Smooth muscle cell (in vitro differentiated cells): Measurements from ENCODE around the gene MMP24. TPM values are rescaled to one million over a fixed set of nuclear protein-coding genes. Genes with fewer than 3 reads are reported as not detected.

ENCODE experiments used
- DNase-seq: peaks from one replicate; lab custom pipeline; 2025; ENCODE audit not compliant: unreplicated experiment; lab: John Stamatoyannopoulos, UW
- H2AFZ ChIP-seq: fragments of 200-600 bp; sonication (generic); 2 replicates; pipeline ENCODE4 v1.6.0; 2016; ENCODE audit warnings: antibody characterized with exemption, low read depth, mild to moderate bottlenecking
- H3F3A ChIP-seq: fragments of 200-600 bp; sonication (generic); 2 replicates; pipeline ENCODE4 v1.6.0; 2017; ENCODE audit warnings: antibody characterized with exemption, low read depth
- H3K27ac ChIP-seq: fragments of 200-600 bp; sonication (generic); 2 replicates; pipeline ENCODE4 v1.5.1; 2016; ENCODE audit warnings: low read depth, mild to moderate bottlenecking
- H3K27me3 ChIP-seq: fragments of 200-600 bp; sonication (generic); 2 replicates; pipeline ENCODE4 v1.6.1; 2016; ENCODE audit warnings: low read depth, mild to moderate bottlenecking
- H3K36me3 ChIP-seq: fragments of 200-600 bp; sonication (generic); 2 replicates; pipeline ENCODE4 v1.5.1; 2016; ENCODE audit warnings: low read depth
- H3K4me1 ChIP-seq: fragments of 200-600 bp; sonication (generic); 2 replicates; pipeline ENCODE4 v1.5.1; 2016; ENCODE audit warnings: low read depth
- H3K4me2 ChIP-seq: fragments of 200-600 bp; sonication (generic); 2 replicates; pipeline ENCODE4 v1.6.0; 2016; ENCODE audit warnings: mild to moderate bottlenecking
- H3K4me3 ChIP-seq: fragments of 200-600 bp; sonication (generic); 2 replicates; pipeline ENCODE4 v1.5.1; 2016; ENCODE audit warnings: mild to moderate bottlenecking
- H3K79me2 ChIP-seq: fragments of 200-600 bp; sonication (generic); 2 replicates; pipeline ENCODE4 v1.6.0; 2016; ENCODE audit warnings: low read depth, mild to moderate bottlenecking
- H3K9ac ChIP-seq: fragments of 200-600 bp; sonication (generic); 2 replicates; pipeline ENCODE4 v1.6.0; 2016; ENCODE audit warnings: low read depth
- H3K9me3 ChIP-seq: fragments of 200-600 bp; sonication (generic); replicated peaks from 2 replicates; pipeline ENCODE4 v1.5.1; 2016; ENCODE audit warnings: low read depth
- H4K20me1 ChIP-seq: fragments of 200-600 bp; sonication (generic); 2 replicates; pipeline ENCODE4 v1.6.0; 2016; ENCODE audit warnings: low read depth
- WGBS: methylation state at CpG from one replicate; pipeline ENCODE4 v1.1.7; 2016; ENCODE audit warnings: low lambda C conversion rate; 5-methylcytosine and 5-hydroxymethylcytosine counted together
- polyA plus RNA-seq: library from polyadenylated mRNA; unstranded; fragments of >200 nt; fragmentation: Nextera tagmentation; extraction: Ambion mirVana; gene quantifications from 2 replicates; pipeline ENCODE4 v1.2.1, GENCODE V29; 2016
- total RNA-seq: library from RNA; depleted of rRNA; stranded (reverse); fragments of >200 nt; gene quantifications from 2 replicates; pipeline ENCODE4 v1.2.3, GENCODE V29; 2014
- TF ChIP-seq, protein P1 (sequence below): fragments of 200-600 bp; sonication (generic); IDR thresholded peaks from 2 replicates; pipeline ENCODE4 v1.5.1; 2017; ENCODE audit warnings: borderline replicate concordance, mild to moderate bottlenecking, antibody characterized with exemption; ENCODE audit not compliant: insufficient read depth, poor library complexity, severe bottlenecking

Gene MMP24
- total and polyA plus RNA-seq, 2 experiments from 2014 or later, result 0.03 to 0.09 TPM

DNA sequence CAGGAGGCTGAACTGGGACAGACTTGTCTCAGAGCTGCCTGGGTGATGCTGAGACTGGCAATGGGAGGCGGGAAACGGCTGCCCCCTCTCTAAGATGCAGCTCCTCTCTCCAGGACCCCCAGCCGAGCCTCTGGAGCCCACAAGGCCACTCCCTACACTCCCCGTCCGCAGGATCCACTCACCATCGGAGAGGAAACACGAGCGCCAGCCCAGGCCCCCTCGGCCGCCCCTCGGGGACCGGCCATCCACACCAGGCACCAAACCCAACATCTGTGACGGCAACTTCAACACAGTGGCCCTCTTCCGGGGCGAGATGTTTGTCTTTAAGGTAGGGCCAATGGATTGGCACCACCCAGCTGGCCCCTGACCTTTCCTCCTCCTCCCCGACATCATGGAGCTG, 40.6 kb downstream of the MMP24 start:
- H3F3A ChIP-seq, result no peaks in the 10 kb centered on the region
- 94% methylated on average over 16 of the region's 16 CpGs for WGBS
- H3K79me2 ChIP-seq, result no peaks in the 10 kb centered on the region
- H4K20me1 ChIP-seq, result peaks cover 15% of the 10 kb centered on the region
- H3K27me3 ChIP-seq, result no peaks in the 10 kb centered on the region
- peaks cover 10% of the 10 kb centered on the region for H3K4me1 ChIP-seq
- no peak overlapping the region for H2AFZ ChIP-seq
- H3K9ac ChIP-seq, result no peak overlapping the region
- H3K27ac ChIP-seq, result no peak overlapping the region
- TF ChIP-seq, protein P1, sequence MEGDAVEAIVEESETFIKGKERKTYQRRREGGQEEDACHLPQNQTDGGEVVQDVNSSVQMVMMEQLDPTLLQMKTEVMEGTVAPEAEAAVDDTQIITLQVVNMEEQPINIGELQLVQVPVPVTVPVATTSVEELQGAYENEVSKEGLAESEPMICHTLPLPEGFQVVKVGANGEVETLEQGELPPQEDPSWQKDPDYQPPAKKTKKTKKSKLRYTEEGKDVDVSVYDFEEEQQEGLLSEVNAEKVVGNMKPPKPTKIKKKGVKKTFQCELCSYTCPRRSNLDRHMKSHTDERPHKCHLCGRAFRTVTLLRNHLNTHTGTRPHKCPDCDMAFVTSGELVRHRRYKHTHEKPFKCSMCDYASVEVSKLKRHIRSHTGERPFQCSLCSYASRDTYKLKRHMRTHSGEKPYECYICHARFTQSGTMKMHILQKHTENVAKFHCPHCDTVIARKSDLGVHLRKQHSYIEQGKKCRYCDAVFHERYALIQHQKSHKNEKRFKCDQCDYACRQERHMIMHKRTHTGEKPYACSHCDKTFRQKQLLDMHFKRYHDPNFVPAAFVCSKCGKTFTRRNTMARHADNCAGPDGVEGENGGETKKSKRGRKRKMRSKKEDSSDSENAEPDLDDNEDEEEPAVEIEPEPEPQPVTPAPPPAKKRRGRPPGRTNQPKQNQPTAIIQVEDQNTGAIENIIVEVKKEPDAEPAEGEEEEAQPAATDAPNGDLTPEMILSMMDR, result no peak
- H3K9me3 ChIP-seq, result no peaks in the 10 kb centered on the region
- no peak for DNase-seq
- H3K4me3 ChIP-seq, result no peak overlapping the region
- no peaks in the 10 kb centered on the region for H3K36me3 ChIP-seq
- H3K4me2 ChIP-seq, result no peak overlapping the region

DNA sequence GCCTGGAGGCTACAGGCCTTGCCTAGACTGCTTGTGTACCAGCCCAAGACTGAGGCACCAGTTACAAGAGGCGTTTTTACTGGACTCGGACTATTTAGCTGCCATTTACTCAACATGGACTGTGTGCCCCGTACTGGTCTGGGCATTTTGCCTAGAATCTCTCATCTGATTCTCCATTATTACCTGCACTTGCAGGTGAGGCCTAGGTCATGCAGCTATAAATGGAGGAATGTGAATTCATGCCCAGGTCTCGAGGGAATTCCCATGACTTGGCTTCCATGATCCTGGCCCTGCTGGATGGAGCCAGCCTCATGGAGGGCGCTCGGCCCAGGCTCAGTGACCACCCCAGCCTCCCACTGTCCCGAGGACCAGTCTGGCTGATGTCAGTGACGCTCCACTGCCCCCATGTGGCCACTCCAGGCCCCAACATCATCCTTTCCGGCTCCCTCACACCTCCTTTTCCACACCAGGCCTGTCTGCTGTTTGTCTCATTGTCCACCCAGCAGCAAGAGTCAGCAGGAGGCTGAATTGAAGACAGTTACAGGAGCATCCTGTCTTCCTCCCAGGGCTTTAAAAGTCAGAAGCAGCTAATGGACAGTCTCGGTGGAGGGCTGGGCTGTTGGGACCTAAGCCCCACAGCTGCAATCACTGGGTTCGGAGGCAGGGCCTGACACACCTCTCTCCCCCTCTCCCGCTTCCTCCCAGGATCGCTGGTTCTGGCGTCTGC, 42.7 kb downstream of the MMP24 start:
- TF ChIP-seq, protein P1, result peak; percentile 67
- no peak overlapping the region for H2AFZ ChIP-seq
- whole genome bisulfite sequencing, result 52% methylated on average over 14 of the region's 14 CpGs

DNA sequence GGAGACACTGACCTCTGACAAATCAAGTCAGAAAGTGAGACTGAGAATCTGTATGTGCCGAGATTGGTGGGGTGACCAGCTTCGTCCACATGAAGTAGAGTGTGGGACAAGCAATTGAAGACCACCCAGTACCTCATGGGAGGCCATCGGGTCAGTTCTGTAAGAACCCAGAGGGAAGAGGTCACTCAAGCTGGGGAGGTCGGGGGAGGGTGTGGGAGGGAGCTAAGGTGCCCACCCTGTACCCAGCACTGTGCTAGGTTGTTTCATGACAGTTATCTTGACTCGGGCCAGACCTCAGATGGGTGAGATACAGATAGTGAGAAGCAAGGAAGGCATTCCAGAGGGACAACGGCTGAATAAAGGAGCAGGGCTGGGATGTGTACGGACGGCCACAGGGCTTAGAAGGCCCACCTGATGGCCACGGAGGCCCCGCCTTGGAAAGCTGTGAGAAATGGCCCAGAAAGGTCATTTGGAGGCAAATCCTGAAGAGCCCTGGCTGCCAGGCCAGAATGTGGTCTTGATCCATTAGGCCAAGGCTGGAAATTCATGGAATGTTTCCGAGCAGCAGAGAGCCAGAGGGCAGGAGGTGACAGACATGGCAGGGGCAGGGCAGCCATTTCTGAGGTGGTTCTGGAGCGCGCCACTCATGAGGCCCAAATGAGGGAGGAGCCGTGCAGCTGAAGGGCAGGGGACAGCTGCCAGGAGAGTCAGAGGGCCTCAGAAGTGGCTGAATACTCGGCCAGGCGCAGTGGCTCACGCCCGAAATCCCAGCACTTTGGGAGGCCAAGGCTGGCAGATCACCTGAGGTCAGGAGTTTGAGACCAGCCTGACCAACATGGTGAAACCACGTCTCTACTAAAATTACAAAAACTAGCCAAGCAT, 43.8 kb downstream of the MMP24 start:
- no peak for DNase-seq
- H3K4me2 ChIP-seq, result no peak overlapping the region
- WGBS, result 90% methylated on average over 19 of the region's 19 CpGs
- H3K9ac ChIP-seq, result no peak overlapping the region
- no peak overlapping the region for H3K4me3 ChIP-seq
- no peaks in the 10 kb centered on the region for H3K4me1 ChIP-seq
- H3K9me3 ChIP-seq, result no peaks in the 10 kb centered on the region
- no peaks in the 10 kb centered on the region for H3K27me3 ChIP-seq
- H2AFZ ChIP-seq, result no peak overlapping the region
- TF ChIP-seq, protein P1, result no peak
- H3F3A ChIP-seq, result no peaks in the 10 kb centered on the region
- no peaks in the 10 kb centered on the region for H3K36me3 ChIP-seq
- no peaks in the 10 kb centered on the region for H3K79me2 ChIP-seq
- H4K20me1 ChIP-seq, result peaks cover 8% of the 10 kb centered on the region
- no peak overlapping the region for H3K27ac ChIP-seq

More for the DNA sequence above, 42.7 kb downstream of the MMP24 start:
- H3K4me3 ChIP-seq, result no peak overlapping the region
- H3K27me3 ChIP-seq, result no peaks in the 10 kb centered on the region
- H3K79me2 ChIP-seq, result no peaks in the 10 kb centered on the region
- H3K36me3 ChIP-seq, result no peaks in the 10 kb centered on the region
- no peak overlapping the region for H3K27ac ChIP-seq
- no peaks in the 10 kb centered on the region for H3K9me3 ChIP-seq
- H3K4me1 ChIP-seq, result peaks cover 1% of the 10 kb centered on the region
- no peak overlapping the region for H3K9ac ChIP-seq
- no peak for DNase-seq
- H3K4me2 ChIP-seq, result no peak overlapping the region
- H3F3A ChIP-seq, result no peaks in the 10 kb centered on the region
- peaks cover 10% of the 10 kb centered on the region for H4K20me1 ChIP-seq
